IMR-90 (cell line): ENCODE measurements around the gene WDR13.

Source experiments
- BHLHE40 ChIP-seq: fragments of 150-350 bp; IDR thresholded peaks from 2 replicates; pipeline ENCODE4 v1.6.1; 2016; ENCODE audit warnings: mild to moderate bottlenecking, low read depth, low read length
- CEBPB ChIP-seq: IDR thresholded peaks from 2 replicates; pipeline ENCODE4 v1.6.1; 2012; ENCODE audit warnings: low read depth, low read length, improper control_type of control experiment
- FOS ChIP-seq: fragments of 150-350 bp; IDR thresholded peaks from 2 replicates; pipeline ENCODE4 v1.6.1; 2016; ENCODE audit warnings: low read depth, low read length
- MAFK ChIP-seq: IDR thresholded peaks from 2 replicates; pipeline ENCODE4 v1.6.1; 2012; ENCODE audit warnings: low read depth, low read length, improper control_type of control experiment
- MAZ ChIP-seq: IDR thresholded peaks from 2 replicates; pipeline ENCODE4 v1.6.1; 2012; ENCODE audit warnings: low read depth, mild to moderate bottlenecking, low read length, improper control_type of control experiment, moderate library complexity, borderline replicate concordance
- POLR2A ChIP-seq: IDR thresholded peaks from 2 replicates; pipeline ENCODE4 v1.6.1; 2012; ENCODE audit warnings: mild to moderate bottlenecking, low read depth, low read length
- RAD21 ChIP-seq: IDR thresholded peaks from 2 replicates; pipeline ENCODE4 v1.6.1; 2012; ENCODE audit warnings: low read length, improper control_type of control experiment
- RCOR1 ChIP-seq: IDR thresholded peaks from 2 replicates; pipeline ENCODE4 v1.6.1; 2012; ENCODE audit warnings: mild to moderate bottlenecking, low read length, improper control_type of control experiment; ENCODE audit not compliant: insufficient replicate concordance
- RFX5 ChIP-seq: IDR thresholded peaks from 2 replicates; pipeline ENCODE4 v1.8.0; 2012; ENCODE audit warnings: low read depth, mild to moderate bottlenecking, low read length, moderate library complexity
- SMC3 ChIP-seq: fragments of 150-350 bp; IDR thresholded peaks from 2 replicates; pipeline ENCODE4 v1.6.1; 2016; ENCODE audit warnings: low read depth, mild to moderate bottlenecking, antibody characterized with exemption, low read length, moderate library complexity
- TF ChIP-seq, protein P1 (sequence below): conservative IDR thresholded peaks from 2 replicates; pipeline ENCODE4 v1.5.1; 2012; ENCODE audit warnings: mild to moderate bottlenecking, low read depth, low read length, improper control_type of control experiment
- TF ChIP-seq, protein P2 (sequence below): fragments of 150-350 bp; IDR thresholded peaks from 2 replicates; pipeline ENCODE4 v1.6.1; 2017; ENCODE audit warnings: mild to moderate bottlenecking, antibody characterized with exemption, low read length, low read depth

DNA sequence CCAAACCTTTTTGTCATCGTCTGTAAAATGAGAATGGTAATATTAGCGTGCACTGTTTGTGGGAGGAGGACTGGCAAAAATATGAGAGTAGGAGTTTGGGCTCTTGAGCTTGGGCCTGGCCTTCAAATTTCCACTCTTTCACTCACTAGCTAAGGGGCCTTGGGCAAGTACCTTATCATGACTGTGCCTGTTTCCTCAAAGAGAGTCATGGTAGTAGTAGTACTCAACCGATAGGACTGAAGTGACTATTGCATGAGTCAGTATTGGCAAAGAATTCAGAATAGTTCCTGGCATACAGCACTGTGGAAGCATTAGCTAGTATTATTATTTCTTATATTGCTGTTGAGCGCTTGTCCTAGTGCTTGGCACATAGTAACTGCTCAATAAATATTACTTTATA lies 39.0 kb upstream of the WDR13 start:
- TF ChIP-seq, protein P1, sequence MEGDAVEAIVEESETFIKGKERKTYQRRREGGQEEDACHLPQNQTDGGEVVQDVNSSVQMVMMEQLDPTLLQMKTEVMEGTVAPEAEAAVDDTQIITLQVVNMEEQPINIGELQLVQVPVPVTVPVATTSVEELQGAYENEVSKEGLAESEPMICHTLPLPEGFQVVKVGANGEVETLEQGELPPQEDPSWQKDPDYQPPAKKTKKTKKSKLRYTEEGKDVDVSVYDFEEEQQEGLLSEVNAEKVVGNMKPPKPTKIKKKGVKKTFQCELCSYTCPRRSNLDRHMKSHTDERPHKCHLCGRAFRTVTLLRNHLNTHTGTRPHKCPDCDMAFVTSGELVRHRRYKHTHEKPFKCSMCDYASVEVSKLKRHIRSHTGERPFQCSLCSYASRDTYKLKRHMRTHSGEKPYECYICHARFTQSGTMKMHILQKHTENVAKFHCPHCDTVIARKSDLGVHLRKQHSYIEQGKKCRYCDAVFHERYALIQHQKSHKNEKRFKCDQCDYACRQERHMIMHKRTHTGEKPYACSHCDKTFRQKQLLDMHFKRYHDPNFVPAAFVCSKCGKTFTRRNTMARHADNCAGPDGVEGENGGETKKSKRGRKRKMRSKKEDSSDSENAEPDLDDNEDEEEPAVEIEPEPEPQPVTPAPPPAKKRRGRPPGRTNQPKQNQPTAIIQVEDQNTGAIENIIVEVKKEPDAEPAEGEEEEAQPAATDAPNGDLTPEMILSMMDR = no peak
- TF ChIP-seq SMC3 (no peak), CEBPB (peak; percentile 39; the same call in 1 of the 2 replicates), POLR2A (no peak), RCOR1 (no peak), MAFK (peak; percentile 18; the same call in 1 of the 2 replicates), RAD21 (no peak), BHLHE40 (no peak), MAZ (no peak), RFX5 (no peak), FOS (peak; percentile 16; the same call in 1 of the 2 replicates)
- TF ChIP-seq, protein P2, sequence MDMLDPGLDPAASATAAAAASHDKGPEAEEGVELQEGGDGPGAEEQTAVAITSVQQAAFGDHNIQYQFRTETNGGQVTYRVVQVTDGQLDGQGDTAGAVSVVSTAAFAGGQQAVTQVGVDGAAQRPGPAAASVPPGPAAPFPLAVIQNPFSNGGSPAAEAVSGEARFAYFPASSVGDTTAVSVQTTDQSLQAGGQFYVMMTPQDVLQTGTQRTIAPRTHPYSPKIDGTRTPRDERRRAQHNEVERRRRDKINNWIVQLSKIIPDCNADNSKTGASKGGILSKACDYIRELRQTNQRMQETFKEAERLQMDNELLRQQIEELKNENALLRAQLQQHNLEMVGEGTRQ = no peak
